ENCODE results near the gene CEACAM21.

CEACAM21 gene

GRCh38 chr19:41607668-41608067, 31.7 kb downstream of the CEACAM21 start:
- TF ChIP-seq CTCF (conservative IDR thresholded peaks at IDR 0.05) = no peak
- no peak for TF ChIP-seq ZFX (IDR thresholded peaks at IDR 0.05)
- H3K27ac ChIP-seq = no peak overlapping the region

DNA sequence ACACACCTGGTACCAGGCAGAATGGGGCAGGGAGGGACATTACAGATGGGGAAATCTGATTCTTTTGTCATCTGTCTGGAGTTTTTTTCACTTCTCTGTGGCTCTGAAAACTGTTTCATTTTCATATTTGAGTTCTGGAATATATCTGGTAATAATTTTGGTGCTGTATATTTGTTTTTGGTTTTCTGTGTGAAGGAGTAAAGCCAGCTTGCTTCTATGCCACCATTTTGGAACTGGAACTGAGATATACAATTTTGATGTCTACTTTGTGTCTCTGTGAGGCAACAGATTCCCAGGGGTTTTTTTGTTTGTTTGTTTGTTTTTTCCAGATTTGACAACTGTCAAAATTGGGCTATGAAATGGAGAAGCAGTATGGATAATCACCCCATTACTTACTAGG, 34.8 kb downstream of the CEACAM21 start:
- TF ChIP-seq CTCF (conservative IDR thresholded peaks at IDR 0.05) = no peak
- TF ChIP-seq ZFX (IDR thresholded peaks at IDR 0.05) = no peak
- no peak overlapping the region for H3K27ac ChIP-seq

DNA sequence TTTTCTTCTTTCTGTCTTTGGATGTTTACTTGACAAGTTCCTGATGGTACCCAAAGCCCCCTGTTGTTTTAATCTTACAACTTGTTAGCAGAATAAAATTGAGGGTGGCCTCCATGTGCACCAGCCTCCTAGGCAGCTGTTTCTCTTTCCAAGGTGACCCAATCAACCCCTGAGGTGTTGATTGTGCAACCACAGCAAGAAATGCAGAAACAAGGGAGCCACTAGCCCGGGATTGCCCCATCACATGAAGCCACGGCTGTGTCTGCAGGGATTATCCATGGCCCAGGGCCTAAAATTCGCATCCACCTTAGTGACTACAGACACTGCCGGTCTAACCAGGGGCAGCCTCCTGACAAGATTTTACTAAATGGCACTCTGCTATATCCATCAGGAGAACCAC, 36.5 kb downstream of the CEACAM21 start:
- H3K27ac ChIP-seq = no peak overlapping the region
- TF ChIP-seq ZFX (IDR thresholded peaks at IDR 0.05) (no peak), CTCF (conservative IDR thresholded peaks at IDR 0.05) (no peak)

GRCh38 chr19:41615207-41615606, 39.2 kb downstream of the CEACAM21 start:
- H3K27ac ChIP-seq = no peak overlapping the region
- TF ChIP-seq CTCF (conservative IDR thresholded peaks at IDR 0.05) (no peak), ZFX (IDR thresholded peaks at IDR 0.05) (no peak)

DNA sequence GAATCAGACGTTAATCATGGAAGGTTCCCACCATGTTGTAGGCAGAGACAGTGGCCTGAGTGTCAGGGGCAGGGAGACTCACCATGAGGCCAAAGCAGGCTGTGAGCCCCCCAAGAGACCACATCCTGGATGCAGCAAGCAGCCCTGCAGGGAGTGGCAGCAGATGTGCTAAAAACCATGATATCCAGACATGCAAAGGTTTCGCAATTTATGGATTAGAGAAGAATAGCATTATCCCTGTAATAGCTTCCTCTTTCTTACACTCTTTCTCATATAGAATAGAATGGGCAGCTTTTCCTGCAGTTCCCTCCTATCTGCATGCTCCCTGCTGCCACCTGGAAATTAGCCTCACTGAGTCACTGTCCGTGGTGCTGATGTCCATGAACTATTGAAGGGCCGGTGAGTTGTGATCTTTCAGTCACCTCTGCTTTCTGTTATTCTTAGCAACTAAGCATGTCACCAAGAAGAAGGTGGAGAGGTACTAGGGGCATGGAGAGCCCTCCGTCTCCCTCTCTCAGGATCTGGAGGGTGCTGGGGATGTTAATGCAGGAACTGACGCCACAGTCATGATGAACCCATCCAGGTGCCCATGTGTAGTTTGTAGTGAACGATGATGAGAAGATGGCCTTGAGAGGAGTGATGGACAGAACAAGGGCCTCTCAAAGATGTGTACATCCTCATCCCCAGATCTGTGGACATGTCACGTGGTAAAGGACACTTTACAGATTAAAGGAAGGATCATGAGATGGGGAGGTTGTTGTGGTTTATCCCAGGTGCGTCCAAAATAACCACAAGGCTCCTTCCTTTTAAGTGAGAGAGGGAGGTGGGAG, 41.0 kb downstream of the CEACAM21 start:
- H3K27ac ChIP-seq = no peak overlapping the region
- TF ChIP-seq CTCF (conservative IDR thresholded peaks at IDR 0.05) (no peak), ZFX (IDR thresholded peaks at IDR 0.05) (no peak)

DNA sequence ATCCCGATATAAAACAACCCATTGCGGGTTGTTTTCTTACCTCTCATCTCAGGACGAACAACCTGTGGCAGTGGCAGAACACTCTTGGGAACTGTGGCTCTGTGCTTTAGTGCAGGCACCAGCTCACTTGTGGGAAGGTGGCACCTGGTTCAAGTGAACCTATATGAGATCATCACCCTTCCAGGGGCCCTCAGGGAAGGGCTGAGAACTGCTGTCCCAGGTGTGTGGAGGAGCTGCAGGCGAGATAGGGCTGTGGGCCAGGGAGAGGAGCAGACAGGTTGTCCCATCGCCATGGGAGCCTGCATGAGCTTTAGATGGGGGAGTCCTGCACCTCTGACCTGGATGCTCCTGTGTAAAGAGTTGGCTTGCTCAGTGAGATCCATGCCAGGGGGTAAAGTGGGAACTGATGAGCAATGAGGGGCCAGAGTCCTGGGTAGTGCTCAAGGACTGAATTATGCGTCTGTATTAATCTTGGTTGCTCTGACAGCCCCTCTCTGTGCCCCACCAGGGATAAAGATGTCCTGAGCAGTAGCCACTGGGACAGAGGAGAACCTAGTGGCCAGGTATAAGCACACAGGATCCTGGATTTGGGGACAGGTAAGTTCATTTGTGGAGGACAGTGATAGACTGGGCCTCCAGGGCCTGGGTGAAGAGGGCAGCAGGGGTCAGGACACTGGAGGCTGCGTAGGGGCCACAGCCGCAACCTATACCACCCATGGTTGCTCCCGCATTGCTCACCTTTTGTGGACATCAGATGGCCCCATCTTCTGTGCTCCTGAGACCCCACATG, 42.2 kb downstream of the CEACAM21 start:
- no peak overlapping the region for H3K27ac ChIP-seq
- no peak for TF ChIP-seq CTCF (conservative IDR thresholded peaks at IDR 0.05)
- no peak for TF ChIP-seq ZFX (IDR thresholded peaks at IDR 0.05)

- TF ChIP-seq CTCF (conservative IDR thresholded peaks at IDR 0.05) = no peak
- no peak for TF ChIP-seq ZFX (IDR thresholded peaks at IDR 0.05)
Measured at GRCh38 chr19:41619018-41619556, 43.1 kb downstream of the CEACAM21 start.

More at GRCh38 chr19:41619018-41619556, 43.1 kb downstream of the CEACAM21 start:
- no peak overlapping the region for H3K27ac ChIP-seq
